Natural killer cell (primary cell): ENCODE data around the gene SLCO4A1. TPM values are rescaled to one million over a fixed set of nuclear protein-coding genes. Genes with fewer than 3 reads are reported as not detected.

Source experiments
- ATAC-seq, 3 donors: fragments of 150-1000 bp in 2 of 3; fragments of 200-7000 bp in 1 of 3; cut with Tn5 transposase; 1 replicate in 1 of 3; 2 replicates in 2 of 3; pipeline ENCODE4 v1.10.0; 2021; ENCODE audit warnings: mild to moderate bottlenecking in 2 of 3, moderate library complexity in 2 of 3
- DNase-seq, 2 donors: peaks; one replicate each; pipeline versions ENCODE4 v3.0.0 to v3.0.0-alpha.2; 2013 to 2021; ENCODE audit warnings: mixed read lengths in 1 of 2
- H3K27ac ChIP-seq: one replicate; pipeline ENCODE4 v1.5.1; 2013; ENCODE audit warnings: mild to moderate bottlenecking, low read length
- H3K27me3 ChIP-seq: one replicate; pipeline ENCODE4 v1.6.1; 2013; ENCODE audit warnings: low read length; ENCODE audit not compliant: control insufficient read depth, insufficient read depth
- H3K36me3 ChIP-seq: one replicate; pipeline ENCODE4 v1.6.1; 2013; ENCODE audit warnings: low read length; ENCODE audit not compliant: control insufficient read depth, insufficient read depth
- H3K4me1 ChIP-seq: one replicate; pipeline ENCODE4 v1.6.1; 2013; ENCODE audit warnings: low read length; ENCODE audit not compliant: control insufficient read depth, insufficient read depth
- H3K4me3 ChIP-seq: one replicate; pipeline ENCODE4 v1.5.1; 2013; ENCODE audit warnings: low read length
- H3K9me3 ChIP-seq: one replicate; pipeline ENCODE4 v1.6.1; 2013; ENCODE audit warnings: low read length; ENCODE audit not compliant: control insufficient read depth, insufficient read depth
- H3K27ac Mint-ChIP-seq, 2 donors: one replicate each; pipeline ENCODE4 v1.8.0; 2022; ENCODE audit warnings: mild to moderate bottlenecking in 2 of 2, mixed read lengths in 2 of 2, moderate library complexity in 1 of 2
- H3K27me3 Mint-ChIP-seq, 2 donors: one replicate each; pipeline ENCODE4 v1.8.0; 2022; ENCODE audit warnings: low read depth in 2 of 2, mixed read lengths in 2 of 2
- H3K36me3 Mint-ChIP-seq: one replicate; pipeline ENCODE4 v1.8.0; 2022; ENCODE audit warnings: mixed read lengths
- H3K4me1 Mint-ChIP-seq, 2 donors: one replicate each; pipeline ENCODE4 v1.8.0; 2022; ENCODE audit warnings: mixed read lengths in 2 of 2
- H3K4me3 Mint-ChIP-seq: one replicate; pipeline ENCODE4 v1.8.0; 2022; ENCODE audit warnings: mild to moderate bottlenecking, moderate library complexity, mixed read lengths
- H3K9me3 Mint-ChIP-seq, 2 donors: one replicate each; pipeline ENCODE4 v1.8.0; 2022; ENCODE audit warnings: mixed read lengths in 2 of 2
- CTCF ChIP-seq: fragments of 200-600 bp; IDR thresholded peaks from one replicate; pipeline ENCODE4 v1.8.0; 2022; ENCODE audit warnings: antibody characterized with exemption
- WGBS: methylation state at CpG from one replicate; pipeline ENCODE4 v1.1.7; 2013; ENCODE audit warnings: missing lambda C conversion rate; ENCODE audit not compliant: insufficient coverage; 5-methylcytosine and 5-hydroxymethylcytosine counted together
- intact Hi-C: fragments of 100-400 bp; cut with micrococcal nuclease; formaldehyde crosslinking; loops from one replicate; pipeline ENCODE4 v1.14.2; 2022
- total RNA-seq, 4 donors: library from RNA; stranded (reverse); fragments of 120-200 nt in 1 of 4; gene quantifications; one replicate each; pipeline versions ENCODE4 v1.2.3 to v1.2.4, GENCODE V29; 2013 to 2022

The SLCO4A1 gene
- total RNA-seq, 3 donors from 2014 or later (not counting 1 experiment from before 2014, with no cell fraction given), result 0.59 to 1.4 (median 1.1) TPM

- WGBS, result 80% methylated on average over 24 of the region's 25 CpGs
- no peaks in the 10 kb centered on the region for H3K36me3 ChIP-seq
- H3K9me3 Mint-ChIP-seq, result no peaks in the 10 kb centered on the region
- ATAC-seq (peak in 2 of 3 donors; percentile 60 to 79), DNase-seq (peak in 1 of 2 donors; percentile 34)
- H3K9me3 ChIP-seq, result no peaks in the 10 kb centered on the region
- no peak overlapping the region for H3K4me3 ChIP-seq
- H3K4me3 Mint-ChIP-seq, result no peak overlapping the region
- H3K4me1 ChIP-seq, result peaks cover 15% of the 10 kb centered on the region
- peaks cover 7 to 14% of the 10 kb centered on the region in 2 donors for H3K27me3 Mint-ChIP-seq
- TF ChIP-seq CTCF, result no peak
- intact Hi-C loops, result loop anchor here (1.0 kb wide), 1 partner anchor 37 kb away; no protein-coding TSS in a partner anchor
- H3K27ac Mint-ChIP-seq, result peak overlapping the region in 1 of 2 donors; percentile 89
- no peak overlapping the region for H3K27ac ChIP-seq
- no peaks in the 10 kb centered on the region for H3K36me3 Mint-ChIP-seq
- peaks cover 4% of the 10 kb centered on the region for H3K27me3 ChIP-seq
- H3K4me1 Mint-ChIP-seq, result peaks cover 0 to 19% of the 10 kb centered on the region in 2 donors
These were observed 60.9 kb downstream of the SLCO4A1 start for GRCh38 chr20:62702895-62703852.

GRCh38 chr20:62703853-62704228 is 61.5 kb downstream of the SLCO4A1 start:
- intact Hi-C loops, result loop anchor here (1.0 kb wide), 1 partner anchor 36 kb away; no protein-coding TSS in a partner anchor
- Histone ChIP-seq H3K27ac (no peak overlapping the region), H3K27me3 (peaks cover 5% of the 10 kb centered on the region), H3K9me3 (no peaks in the 10 kb centered on the region), H3K4me3 (no peak overlapping the region), H3K4me1 (peaks cover 17% of the 10 kb centered on the region), H3K36me3 (no peaks in the 10 kb centered on the region)
- Mint-ChIP-seq H3K4me1 (peaks cover 0 to 19% of the 10 kb centered on the region in 2 donors), H3K9me3 (no peaks in the 10 kb centered on the region), H3K27ac (peak overlapping the region in 1 of 2 donors; percentile 89), H3K36me3 (no peaks in the 10 kb centered on the region), H3K4me3 (no peak overlapping the region), H3K27me3 (peaks cover 8 to 15% of the 10 kb centered on the region in 2 donors)
- DNase-seq (no peak), ATAC-seq (no peak)
- TF ChIP-seq CTCF, result no peak
- WGBS, result 90% methylated on average over 4 of the region's 5 CpGs

GRCh38 chr20:62704341-62704948 is 62.1 kb downstream of the SLCO4A1 start:
- no peak for TF ChIP-seq CTCF
- Histone ChIP-seq H3K4me3 (no peak overlapping the region), H3K36me3 (no peaks in the 10 kb centered on the region), H3K4me1 (peaks cover 17% of the 10 kb centered on the region), H3K27me3 (peaks cover 7% of the 10 kb centered on the region), H3K9me3 (no peaks in the 10 kb centered on the region), H3K27ac (no peak overlapping the region)
- Mint-ChIP-seq H3K27me3 (peaks cover 8 to 15% of the 10 kb centered on the region in 2 donors), H3K27ac (peak overlapping the region in 1 of 2 donors; percentile 89), H3K4me3 (no peak overlapping the region), H3K4me1 (peaks cover 0 to 19% of the 10 kb centered on the region in 2 donors), H3K9me3 (no peaks in the 10 kb centered on the region), H3K36me3 (no peaks in the 10 kb centered on the region)
- intact Hi-C loops, result no loop called here
- 59% methylated on average over 21 of the region's 21 CpGs for WGBS
- peak in 1 of 3 donors; percentile 33 for ATAC-seq
- no peak for DNase-seq
